Caco-2 (cell line): ENCODE data around the gene MARCKSL1. TPM values are rescaled to one million over a fixed set of nuclear protein-coding genes. Genes with fewer than 3 reads are reported as not detected.

Source experiments
- BruUV-seq: library from RNA; stranded (reverse); fragments of 400-500 nt; replicated peaks from 2 replicates; lab custom pipeline; 2021; lab: Mats Ljungman, UMichigan
- CTCF ChIA-PET: fragments of 300-600 bp; sonication (Branson Sonifier 250); formaldehyde crosslinking; loops from one replicate; lab custom pipeline; 2022; ENCODE audit warnings: antibody characterized with exemption; lab: Charles Lee
- POLR2A ChIA-PET: fragments of 300-600 bp; sonication (Branson Sonifier 250); formaldehyde crosslinking; loops from one replicate; lab custom pipeline; 2022; ENCODE audit warnings: antibody characterized with exemption; lab: Charles Lee
- DNase-seq, 2 experiments: peaks; one replicate each; pipeline versions ENCODE4 v3.0.0 to v3.0.0-alpha.2; 2020 to 2022
- H3K27me3 ChIP-seq: replicated peaks from 2 replicates; pipeline ENCODE4 v1.6.0; 2011; ENCODE audit warnings: low read length; ENCODE audit not compliant: control insufficient read depth, insufficient read depth
- H3K36me3 ChIP-seq: 2 replicates; pipeline ENCODE4 v1.5.1; 2011; ENCODE audit warnings: low read length; ENCODE audit not compliant: control insufficient read depth, insufficient read depth
- H3K4me1 ChIP-seq: fragments of 250-450 bp; sonication (Bioruptor Pico); 2 replicates; pipeline ENCODE4 v1.5.1; 2020; ENCODE audit warnings: mild to moderate bottlenecking
- H3K4me3 ChIP-seq: 2 replicates; pipeline ENCODE4 v1.5.1; 2011; ENCODE audit warnings: low read depth, mild to moderate bottlenecking, control low read depth, low read length
- H3K9me3 ChIP-seq: fragments of 250-450 bp; sonication (Bioruptor Pico); 2 replicates; pipeline ENCODE4 v1.5.1; 2020; ENCODE audit warnings: mild to moderate bottlenecking, moderate library complexity
- H3K27ac Mint-ChIP-seq: one replicate; pipeline ENCODE4 v1.8.0; 2022; ENCODE audit warnings: mixed read lengths; ENCODE audit not compliant: unreplicated experiment
- H3K27me3 Mint-ChIP-seq: one replicate; pipeline ENCODE4 v1.8.0; 2022; ENCODE audit warnings: mixed read lengths; ENCODE audit not compliant: insufficient read depth, unreplicated experiment
- H3K36me3 Mint-ChIP-seq: one replicate; pipeline ENCODE4 v1.8.0; 2022; ENCODE audit warnings: mild to moderate bottlenecking, mixed read lengths; ENCODE audit not compliant: insufficient read depth, unreplicated experiment
- H3K4me1 Mint-ChIP-seq: one replicate; pipeline ENCODE4 v1.8.0; 2022; ENCODE audit warnings: low read depth, mixed read lengths; ENCODE audit not compliant: unreplicated experiment
- H3K4me3 Mint-ChIP-seq: one replicate; pipeline ENCODE4 v1.8.0; 2022; ENCODE audit warnings: mild to moderate bottlenecking, moderate library complexity, mixed read lengths; ENCODE audit not compliant: unreplicated experiment
- H3K9me3 Mint-ChIP-seq: one replicate; pipeline ENCODE4 v1.8.0; 2022; ENCODE audit warnings: mixed read lengths; ENCODE audit not compliant: unreplicated experiment
- intact Hi-C: fragments of 100-400 bp; cut with micrococcal nuclease; formaldehyde crosslinking; loops from one replicate; pipeline ENCODE4 v1.10.0; 2022; ENCODE audit not compliant: unreplicated experiment
- total RNA-seq: library from RNA; stranded (reverse); gene quantifications from 2 replicates; pipeline ENCODE4 v1.2.3, GENCODE V29; 2022
- TF ChIP-seq, protein P1 (sequence below), 2 experiments: fragments of 200-600 bp in 1 of 2; IDR thresholded peaks; 1 replicate in 1 of 2; 2 replicates in 1 of 2; pipeline versions ENCODE4 v1.5.1 to v1.8.0; 2011 to 2022; ENCODE audit warnings: antibody characterized with exemption in 1 of 2, control low read depth in 1 of 2, inconsistent platforms in 1 of 2, low read depth in 1 of 2, low read length in 1 of 2, mild to moderate bottlenecking in 1 of 2, moderate library complexity in 1 of 2; ENCODE audit not compliant: insufficient read depth in 1 of 2, severe bottlenecking in 1 of 2, unreplicated experiment in 1 of 2

MARCKSL1 gene
- total RNA-seq, 1 experiment from 2014 or later: 150 TPM

GRCh38 chr1:32336591-32336932, 529 bp upstream of the MARCKSL1 start:
- H3K4me1 Mint-ChIP-seq: peaks cover 21% of the 10 kb centered on the region
- Histone ChIP-seq H3K4me1 (peaks cover 22% of the 10 kb centered on the region), H3K4me3 (peak overlapping the region; percentile 79), H3K36me3 (0 out of 2 replicates have a peak, but pooled peaks cover 2% of the 10 kb centered on the region), H3K27me3 (no peaks in the 10 kb centered on the region), H3K9me3 (no peaks in the 10 kb centered on the region)
- TF ChIP-seq, protein P1, sequence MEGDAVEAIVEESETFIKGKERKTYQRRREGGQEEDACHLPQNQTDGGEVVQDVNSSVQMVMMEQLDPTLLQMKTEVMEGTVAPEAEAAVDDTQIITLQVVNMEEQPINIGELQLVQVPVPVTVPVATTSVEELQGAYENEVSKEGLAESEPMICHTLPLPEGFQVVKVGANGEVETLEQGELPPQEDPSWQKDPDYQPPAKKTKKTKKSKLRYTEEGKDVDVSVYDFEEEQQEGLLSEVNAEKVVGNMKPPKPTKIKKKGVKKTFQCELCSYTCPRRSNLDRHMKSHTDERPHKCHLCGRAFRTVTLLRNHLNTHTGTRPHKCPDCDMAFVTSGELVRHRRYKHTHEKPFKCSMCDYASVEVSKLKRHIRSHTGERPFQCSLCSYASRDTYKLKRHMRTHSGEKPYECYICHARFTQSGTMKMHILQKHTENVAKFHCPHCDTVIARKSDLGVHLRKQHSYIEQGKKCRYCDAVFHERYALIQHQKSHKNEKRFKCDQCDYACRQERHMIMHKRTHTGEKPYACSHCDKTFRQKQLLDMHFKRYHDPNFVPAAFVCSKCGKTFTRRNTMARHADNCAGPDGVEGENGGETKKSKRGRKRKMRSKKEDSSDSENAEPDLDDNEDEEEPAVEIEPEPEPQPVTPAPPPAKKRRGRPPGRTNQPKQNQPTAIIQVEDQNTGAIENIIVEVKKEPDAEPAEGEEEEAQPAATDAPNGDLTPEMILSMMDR (IDR thresholded peaks at IDR 0.05; ENCODE audit: insufficient read depth in 1 of 2, low read depth in 1 of 2, low read length in 1 of 2, severe bottlenecking in 1 of 2, unreplicated experiment in 1 of 2): no peak
- intact Hi-C loops: no loop called here
- ChIA-PET CTCF (interaction anchor here (0.5 to 0.8 kb wide), 2 partner anchors 15 to 108 kb away, joined by 3 to 9 read pairs; no protein-coding TSS in a partner anchor), POLR2A (interaction anchor here (0.5 to 1.7 kb wide), 10 partner anchors 8 to 314 kb away, joined by 3 to 17 read pairs (median 6); partner anchors contain the start of genes BSDC1, HDAC1 and RBBP4)
- no TSS peak for BruUV-seq
- no peaks in the 10 kb centered on the region for H3K27me3 Mint-ChIP-seq
- no peak overlapping the region for H3K27ac Mint-ChIP-seq
- H3K36me3 Mint-ChIP-seq: peaks cover 51% of the 10 kb centered on the region
- DNase-seq: no peak
- peak overlapping the region; percentile 83 for H3K4me3 Mint-ChIP-seq
- H3K9me3 Mint-ChIP-seq: no peaks in the 10 kb centered on the region

DNA sequence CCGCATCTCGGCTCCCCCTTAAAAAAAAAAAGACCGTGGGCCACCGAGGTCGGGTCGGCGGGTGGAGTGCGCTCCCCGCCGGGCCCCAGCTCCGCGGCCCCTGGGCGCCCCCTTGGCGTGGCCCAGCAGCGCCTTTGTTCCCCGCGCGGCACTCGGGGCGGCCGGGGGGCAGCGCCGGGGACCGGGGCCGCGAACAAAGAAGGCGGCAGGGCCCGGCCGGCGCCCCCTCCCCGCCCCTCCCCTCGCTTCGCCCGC, 571 bp downstream of the MARCKSL1 start:
- no peaks in the 10 kb centered on the region for H3K27me3 ChIP-seq
- CTCF ChIA-PET: no interaction called here
- no peaks in the 10 kb centered on the region for H3K9me3 ChIP-seq
- no TSS peak for BruUV-seq
- Mint-ChIP-seq H3K36me3 (peaks cover 62% of the 10 kb centered on the region), H3K4me3 (peak overlapping the region; percentile 83), H3K4me1 (peaks cover 21% of the 10 kb centered on the region), H3K9me3 (no peaks in the 10 kb centered on the region), H3K27ac (no peak overlapping the region), H3K27me3 (no peaks in the 10 kb centered on the region)
- H3K4me1 ChIP-seq: peaks cover 22% of the 10 kb centered on the region
- TF ChIP-seq, protein P1 (IDR thresholded peaks at IDR 0.05; ENCODE audit: insufficient read depth in 1 of 2, low read depth in 1 of 2, low read length in 1 of 2, severe bottlenecking in 1 of 2, unreplicated experiment in 1 of 2): no peak
- H3K4me3 ChIP-seq: peak overlapping the region; percentile 79
- DNase-seq: no peak
- POLR2A ChIA-PET: interaction anchor here (0.5 to 1.7 kb wide), 13 partner anchors 10 to 315 kb away, joined by 3 to 17 read pairs (median 6); partner anchors contain the start of genes BSDC1, HDAC1 and RBBP4
- H3K36me3 ChIP-seq: peaks cover 2% of the 10 kb centered on the region; the same call in 1 of the 2 replicates
- intact Hi-C loops: no loop called here

DNA sequence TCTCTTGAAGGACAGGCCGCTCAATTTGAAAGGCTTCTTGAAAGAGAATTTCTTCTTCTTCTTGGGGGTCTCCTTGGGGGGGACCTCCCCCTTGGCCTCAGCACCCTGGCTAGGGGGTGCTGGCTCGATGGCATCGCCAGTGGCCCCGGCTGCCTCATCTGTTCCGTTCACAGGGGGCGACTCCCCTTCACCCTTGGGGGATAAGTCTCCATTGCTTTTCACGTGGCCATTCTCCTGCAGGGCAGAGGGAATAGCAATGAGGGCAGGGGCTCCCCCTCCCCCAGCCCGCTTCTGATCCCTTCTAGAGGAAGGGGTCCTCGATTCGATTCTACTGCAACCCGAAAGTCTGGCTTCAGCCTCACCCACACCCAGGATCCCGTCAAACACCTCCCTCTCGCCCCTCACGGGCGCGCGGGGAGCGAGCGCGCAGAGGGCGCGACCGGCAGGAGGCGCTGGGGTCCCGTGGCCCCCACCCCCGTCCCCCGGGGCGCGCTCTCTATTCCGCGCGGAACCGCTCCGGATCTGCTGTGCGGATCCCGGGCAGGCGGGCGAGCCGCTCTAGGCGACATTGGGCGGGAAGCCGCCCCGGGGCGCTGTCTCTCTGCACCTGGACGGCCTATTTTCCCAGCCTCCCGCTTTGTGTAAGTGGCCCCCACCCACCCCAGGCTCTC, 1.0 kb downstream of the MARCKSL1 start:
- Mint-ChIP-seq H3K27me3 (no peaks in the 10 kb centered on the region), H3K27ac (peak overlapping the region; percentile 59), H3K4me1 (peaks cover 21% of the 10 kb centered on the region), H3K4me3 (peak overlapping the region; percentile 83), H3K36me3 (peaks cover 65% of the 10 kb centered on the region), H3K9me3 (no peaks in the 10 kb centered on the region)
- intact Hi-C loops: no loop called here
- no TSS peak for BruUV-seq
- H3K4me1 ChIP-seq: peaks cover 22% of the 10 kb centered on the region
- TF ChIP-seq, protein P1 (IDR thresholded peaks at IDR 0.05; ENCODE audit: insufficient read depth in 1 of 2, low read depth in 1 of 2, low read length in 1 of 2, severe bottlenecking in 1 of 2, unreplicated experiment in 1 of 2): peak; percentile 39 to 52
- POLR2A ChIA-PET: interaction anchor here (0.6 to 1.7 kb wide), 3 partner anchors 59 to 261 kb away, joined by 5 to 9 read pairs (median 6); partner anchors contain the start of gene BSDC1
- H3K4me3 ChIP-seq: peak overlapping the region; percentile 79
- H3K9me3 ChIP-seq: no peaks in the 10 kb centered on the region
- CTCF ChIA-PET: no interaction called here
- no peaks in the 10 kb centered on the region for H3K27me3 ChIP-seq
- H3K36me3 ChIP-seq: peaks cover 2% of the 10 kb centered on the region; the same call in 1 of the 2 replicates
- peak in 1 of 2 experiments; percentile 51 for DNase-seq
